WERI-Rb-1 (cell line): ENCODE measurements around the gene ANKRD44.
"Not testable (repeated sequence)": the region's sequence is repeated elsewhere in the genome, so short reads cannot be mapped to it uniquely, and the experiment has no call there.

Source experiments
- DNase-seq: peaks from one replicate; pipeline ENCODE4 v3.0.0-alpha.2; 2020
- H3K27ac ChIP-seq: fragments of 250-450 bp; sonication (Bioruptor Pico); 2 replicates; pipeline ENCODE4 v1.5.1; 2020; ENCODE audit warnings: mild to moderate bottlenecking, moderate library complexity
- H3K27me3 ChIP-seq: fragments of 250-450 bp; sonication (Bioruptor Pico); 2 replicates; pipeline ENCODE4 v1.5.1; 2021; ENCODE audit warnings: mild to moderate bottlenecking, low read depth, moderate library complexity; ENCODE audit not compliant: insufficient read depth, severe bottlenecking
- H3K36me3 ChIP-seq: fragments of 250-450 bp; sonication (Bioruptor Pico); 2 replicates; pipeline ENCODE4 v1.5.1; 2020; ENCODE audit warnings: mild to moderate bottlenecking, moderate library complexity
- H3K4me3 ChIP-seq: 2 replicates; pipeline ENCODE4 v1.5.1; 2011; ENCODE audit warnings: low read depth, mild to moderate bottlenecking, control low read depth, low read length
- H3K9me3 ChIP-seq: fragments of 250-450 bp; sonication (Bioruptor Pico); 2 replicates; pipeline ENCODE4 v1.5.1; 2021; ENCODE audit warnings: mild to moderate bottlenecking, moderate library complexity; ENCODE audit not compliant: severe bottlenecking
- CTCF ChIP-seq: IDR thresholded peaks from 2 replicates; pipeline ENCODE4 v1.5.1; 2011; ENCODE audit warnings: low read depth, mild to moderate bottlenecking, control low read depth, inconsistent platforms, low read length

ANKRD44 gene

GRCh38 chr2:197028633-197029032 lies 281.9 kb downstream of the ANKRD44 start:
- TF ChIP-seq CTCF: no peak
- DNase-seq: no peak
- H3K27me3 ChIP-seq: no peaks in the 10 kb centered on the region
- no peak overlapping the region for H3K27ac ChIP-seq
- no peaks in the 10 kb centered on the region for H3K9me3 ChIP-seq
- H3K4me3 ChIP-seq: no peak overlapping the region
- no peaks in the 10 kb centered on the region for H3K36me3 ChIP-seq

GRCh38 chr2:197028230-197028629 lies 282.4 kb downstream of the ANKRD44 start:
- Histone ChIP-seq H3K9me3 (no peaks in the 10 kb centered on the region), H3K36me3 (no peaks in the 10 kb centered on the region), H3K4me3 (no peak overlapping the region), H3K27me3 (no peaks in the 10 kb centered on the region), H3K27ac (no peak overlapping the region)
- no peak for DNase-seq
- TF ChIP-seq CTCF: no peak

- H3K36me3 ChIP-seq: no peaks in the 10 kb centered on the region
- H3K27ac ChIP-seq: no peak overlapping the region
- TF ChIP-seq CTCF: no peak
- H3K4me3 ChIP-seq: no peak overlapping the region
- H3K9me3 ChIP-seq: no peaks in the 10 kb centered on the region
- H3K27me3 ChIP-seq: no peaks in the 10 kb centered on the region
- no peak for DNase-seq
These were observed 286.4 kb downstream of the ANKRD44 start for GRCh38 chr2:197024206-197024605.

GRCh38 chr2:197020921-197021320 lies 289.7 kb downstream of the ANKRD44 start:
- not testable (repeated sequence) for H3K4me3 ChIP-seq, H3K27ac ChIP-seq, DNase-seq, H3K9me3 ChIP-seq, H3K36me3 ChIP-seq, H3K27me3 ChIP-seq

- TF ChIP-seq CTCF: no peak
- Histone ChIP-seq H3K27me3 (no peaks in the 10 kb centered on the region), H3K9me3 (no peaks in the 10 kb centered on the region), H3K36me3 (no peaks in the 10 kb centered on the region), H3K27ac (no peak overlapping the region), H3K4me3 (no peak overlapping the region)
- DNase-seq: no peak
These were observed 297.5 kb downstream of the ANKRD44 start for GRCh38 chr2:197013098-197013497.

- no peaks in the 10 kb centered on the region for H3K9me3 ChIP-seq
- no peaks in the 10 kb centered on the region for H3K36me3 ChIP-seq
- TF ChIP-seq CTCF: peak; percentile 89
- no peaks in the 10 kb centered on the region for H3K27me3 ChIP-seq
- peak; percentile 31 for DNase-seq
- H3K4me3 ChIP-seq: no peak overlapping the region
- no peak overlapping the region for H3K27ac ChIP-seq
These were observed 298.6 kb downstream of the ANKRD44 start for GRCh38 chr2:197011801-197012641.
